CD1c-positive myeloid dendritic cell (primary cell): ENCODE measurements around the gene EVI2B.
A peak's percentile ranks its signal among the peaks of the same experiment; 100 is the strongest.
"Not testable (repeated sequence)": the region's sequence is repeated elsewhere in the genome, so short reads cannot be mapped to it uniquely, and the experiment has no call there.

Experiments used
- DNase-seq: peaks from one replicate; pipeline ENCODE4 v3.0.0-alpha.2; 2016; ENCODE audit errors: extremely low spot score

EVI2B gene

DNA sequence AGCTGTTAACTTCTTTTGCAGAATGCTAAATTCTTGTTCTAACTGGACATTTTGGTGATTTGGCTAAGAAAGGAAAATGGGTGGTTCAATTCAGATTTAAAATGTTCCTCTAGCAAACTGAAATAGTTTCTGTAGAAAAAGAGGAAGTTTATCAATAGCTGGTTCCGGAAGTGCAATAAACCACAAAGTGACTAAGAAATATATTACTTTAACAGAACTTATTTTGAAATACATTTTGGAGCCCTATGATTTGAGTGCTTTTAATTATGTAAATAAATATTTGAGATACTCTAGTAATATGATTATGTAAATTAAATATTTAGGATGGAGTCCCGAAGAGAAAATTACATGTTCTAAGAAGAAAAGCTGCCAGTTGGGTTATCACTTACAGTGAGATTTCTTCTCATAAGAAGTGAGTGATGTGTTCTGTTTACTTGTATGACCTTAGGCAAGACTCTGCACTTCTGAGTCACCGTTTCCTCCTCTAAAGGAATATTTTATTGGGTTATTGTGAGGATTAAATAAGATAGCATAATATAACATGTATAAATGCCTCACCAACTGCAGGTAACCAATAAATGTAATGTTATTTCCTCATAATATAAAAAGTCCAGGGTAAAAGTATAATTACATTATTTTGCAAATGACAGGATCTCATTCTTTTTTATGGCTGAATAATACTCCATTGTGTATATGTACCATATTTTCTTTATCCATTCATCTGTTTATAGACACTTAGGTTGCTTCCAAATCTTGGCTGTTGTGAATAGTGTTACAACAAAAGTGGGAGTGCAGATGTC, at the start of gene EVI2B:
Gene EVI2B, minus strand, starts transcription at position 73 of the 800 bp plus-strand sequence. CDS start 8,445 bp downstream, outside the sequence.
- peak; percentile 92 for DNase-seq

GRCh38 chr17:31357839-31358394, 44.1 kb upstream of the EVI2B start:
- no peak for DNase-seq

GRCh38 chr17:31357091-31357490, 43.2 kb upstream of the EVI2B start:
- no peak for DNase-seq

GRCh38 chr17:31355935-31356334, 42.1 kb upstream of the EVI2B start:
- DNase-seq, result no peak

DNA sequence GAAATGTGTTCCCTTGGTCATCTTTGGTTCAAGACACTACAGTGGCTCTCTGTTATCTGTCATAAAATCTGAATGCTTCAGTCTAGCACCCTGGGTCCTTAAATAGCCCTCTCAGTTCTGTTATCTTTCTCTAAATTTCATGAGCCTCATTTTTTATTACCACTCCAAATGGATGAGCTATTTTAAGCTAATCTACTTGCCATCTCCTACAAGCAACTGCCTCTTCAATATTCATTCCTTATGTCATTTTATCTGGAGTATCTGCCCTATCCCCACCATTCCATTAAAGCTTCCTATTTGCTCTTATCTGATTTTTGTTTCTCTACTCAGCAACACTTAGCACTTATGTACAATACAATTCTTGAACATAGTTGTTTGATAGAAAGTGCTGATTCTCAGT, 35.6 kb upstream of the EVI2B start:
- DNase-seq, result no peak

DNA sequence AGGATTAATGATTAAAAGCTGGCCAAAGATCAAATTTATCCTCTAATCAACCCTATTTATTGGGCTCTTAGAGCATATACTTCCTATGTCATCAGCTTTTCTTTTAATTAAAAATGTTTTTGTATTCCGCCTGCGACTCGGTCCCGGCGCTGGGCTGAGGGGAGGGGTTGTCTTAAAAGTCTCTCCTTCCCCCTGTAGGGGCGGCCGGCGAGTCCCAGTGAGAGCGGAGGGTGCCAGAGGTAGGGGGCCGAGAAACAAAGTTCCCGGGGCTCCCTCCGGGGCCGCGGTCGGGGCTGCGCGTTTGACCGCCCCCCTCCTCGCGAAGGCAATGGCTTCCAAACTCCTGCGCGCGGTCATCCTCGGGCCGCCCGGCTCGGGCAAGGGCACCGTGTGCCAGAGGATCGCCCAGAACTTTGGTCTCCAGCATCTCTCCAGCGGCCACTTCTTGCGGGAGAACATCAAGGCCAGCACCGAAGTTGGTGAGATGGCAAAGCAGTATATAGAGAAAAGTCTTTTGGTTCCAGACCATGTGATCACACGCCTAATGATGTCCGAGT, 31.4 kb upstream of the EVI2B start:
- not testable (repeated sequence) for DNase-seq

DNA sequence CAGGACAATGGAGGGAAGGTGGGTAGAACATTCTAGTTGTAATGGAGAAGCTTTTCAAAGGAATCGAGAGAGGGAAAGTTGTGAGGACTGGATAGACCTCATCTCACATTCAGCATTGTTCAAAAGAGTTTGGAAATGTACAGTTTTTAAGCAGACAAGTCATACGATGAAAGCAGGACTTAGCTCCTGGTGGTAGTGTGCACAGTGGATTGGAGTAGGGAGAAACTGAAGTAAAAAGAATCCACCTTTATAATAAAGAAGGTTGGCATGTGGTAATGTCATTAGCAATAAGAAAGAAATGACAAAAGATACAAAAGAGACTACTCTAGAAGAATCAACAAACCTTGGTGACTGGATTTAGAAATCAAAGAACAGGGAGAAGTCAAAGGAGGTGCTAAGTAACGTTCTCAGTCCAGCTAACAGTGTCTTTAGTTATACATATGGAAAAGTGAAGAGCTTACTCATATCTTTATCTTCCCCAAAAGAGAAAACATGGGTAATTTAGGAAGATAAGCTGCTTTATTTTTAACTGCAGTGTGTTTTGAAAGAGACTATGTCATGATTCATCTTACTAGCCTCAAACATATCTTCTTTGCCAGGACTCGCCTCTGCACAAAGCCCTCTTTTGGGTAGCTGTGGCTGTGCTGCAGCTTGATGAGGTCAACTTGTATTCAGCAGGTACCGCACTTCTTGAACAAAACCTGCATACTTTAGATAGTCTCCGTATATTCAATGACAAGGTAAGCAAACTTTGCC, 26.2 kb upstream of the EVI2B start:
- DNase-seq, result no peak

- DNase-seq, result no peak
Observed at GRCh38 chr17:31329221-31329620, 15.4 kb upstream of the EVI2B start.

- DNase-seq, result no peak
Observed at GRCh38 chr17:31328160-31328535, 14.3 kb upstream of the EVI2B start.

DNA sequence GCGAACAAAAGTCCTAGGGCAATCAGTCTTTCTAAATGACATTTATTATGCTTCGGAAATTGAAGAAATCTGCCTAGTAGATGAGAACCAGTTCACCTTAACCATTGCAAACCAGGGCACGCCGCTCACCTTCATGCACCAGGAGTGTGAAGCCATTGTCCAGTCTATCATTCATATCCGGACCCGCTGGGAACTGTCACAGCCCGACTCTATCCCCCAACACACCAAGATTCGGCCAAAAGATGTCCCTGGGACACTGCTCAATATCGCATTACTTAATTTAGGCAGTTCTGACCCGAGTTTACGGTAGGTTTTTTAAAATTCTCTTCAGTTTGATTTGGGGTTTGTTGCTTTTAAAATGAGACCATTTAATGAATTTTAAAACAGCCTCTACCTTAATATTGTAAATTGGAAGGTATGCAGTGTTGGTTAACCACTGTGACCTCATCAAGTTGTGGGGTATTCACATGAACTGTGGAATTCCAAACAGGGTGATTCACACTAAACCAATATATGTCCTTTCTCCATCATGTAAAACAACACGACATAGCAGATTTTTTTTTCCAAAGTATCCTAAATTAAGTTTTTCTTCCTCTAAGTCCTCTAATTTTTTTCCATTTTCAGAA, 13.8 kb upstream of the EVI2B start:
- DNase-seq, result no peak

DNA sequence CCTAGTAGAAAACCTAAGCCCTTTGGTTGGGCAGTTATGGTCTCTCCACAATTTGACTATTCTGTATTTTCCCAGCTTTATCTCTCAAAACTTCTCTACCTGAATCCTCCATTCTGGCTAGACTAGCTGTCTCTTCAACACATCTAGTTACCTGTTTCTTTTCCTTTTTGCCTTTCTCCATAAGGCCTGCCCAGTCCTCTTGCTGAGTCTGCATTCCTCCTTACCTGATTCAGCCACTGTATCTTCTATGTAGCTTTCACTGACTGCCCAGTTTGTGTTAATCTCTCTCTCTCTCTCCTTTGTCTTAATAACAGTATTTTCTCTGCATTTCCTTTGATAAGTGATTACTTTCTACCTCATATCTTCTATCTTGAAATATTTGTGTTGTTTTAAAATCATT, 9.7 kb upstream of the EVI2B start:
- no peak for DNase-seq

DNA sequence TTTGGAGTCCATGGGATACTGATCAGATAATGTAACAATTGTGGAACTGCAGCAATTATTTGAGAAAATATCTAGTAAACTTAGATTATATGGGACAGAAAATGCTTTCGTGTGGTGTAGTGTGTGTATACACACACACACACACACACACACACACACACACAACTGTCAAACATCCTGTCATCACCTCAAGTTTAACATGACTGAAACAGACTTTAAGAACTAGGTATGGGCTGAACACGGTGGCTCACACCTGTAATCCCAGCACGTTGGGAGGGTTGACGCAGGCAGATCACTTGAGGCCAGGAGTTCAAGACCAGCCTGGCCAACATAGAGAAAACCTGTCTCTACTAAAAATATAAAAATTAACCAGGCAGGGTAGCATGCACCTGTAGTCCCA, 8.1 kb upstream of the EVI2B start:
- no peak for DNase-seq

DNA sequence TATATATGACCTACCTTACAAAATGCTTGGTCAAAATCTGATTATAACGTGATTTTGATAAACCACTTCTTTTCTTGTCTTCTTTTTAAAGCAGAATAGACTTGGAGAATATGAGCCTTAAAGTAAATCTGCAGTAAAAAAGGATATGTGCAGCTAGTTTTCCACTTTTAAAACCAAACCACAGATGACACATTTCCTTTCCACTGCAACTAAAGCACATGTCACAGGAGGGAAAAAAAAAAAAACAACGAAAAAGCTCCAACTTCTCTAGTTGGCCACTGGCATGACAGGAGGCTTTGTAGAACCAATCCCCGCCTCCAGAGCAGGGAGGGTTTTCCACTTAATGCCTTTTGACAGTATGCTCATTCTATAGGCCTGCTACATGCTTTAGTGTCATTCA, 7.6 kb upstream of the EVI2B start, which contains the start of gene EVI2A:
Gene EVI2A, minus strand, starts transcription at position 142 of the 400 bp plus-strand sequence. CDS start 2,609 bp downstream, outside the sequence.
- DNase-seq, result peak; percentile 95

- DNase-seq, result peak; percentile 31
Observed at GRCh38 chr17:31320791-31321190, 6.9 kb upstream of the EVI2B start.

DNA sequence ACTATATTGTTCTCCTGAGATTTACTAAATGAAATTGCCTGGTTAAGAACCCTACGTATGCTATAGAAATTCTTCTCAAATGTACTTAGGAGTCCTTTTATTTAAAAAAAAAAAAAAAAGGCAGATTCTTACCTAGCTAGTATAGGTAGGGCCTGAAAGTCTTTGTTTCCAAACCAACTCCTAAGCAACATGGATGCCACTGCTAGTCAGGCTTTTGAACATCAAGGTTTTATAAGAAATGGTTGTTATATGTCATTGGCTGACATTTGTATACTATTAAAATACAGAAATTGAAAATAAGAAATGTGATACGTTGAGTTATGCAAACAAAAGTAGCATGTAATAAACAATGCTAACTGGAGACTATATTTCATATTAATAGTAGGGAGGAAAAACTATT, 6.4 kb upstream of the EVI2B start:
- peak; percentile 27 for DNase-seq

DNA sequence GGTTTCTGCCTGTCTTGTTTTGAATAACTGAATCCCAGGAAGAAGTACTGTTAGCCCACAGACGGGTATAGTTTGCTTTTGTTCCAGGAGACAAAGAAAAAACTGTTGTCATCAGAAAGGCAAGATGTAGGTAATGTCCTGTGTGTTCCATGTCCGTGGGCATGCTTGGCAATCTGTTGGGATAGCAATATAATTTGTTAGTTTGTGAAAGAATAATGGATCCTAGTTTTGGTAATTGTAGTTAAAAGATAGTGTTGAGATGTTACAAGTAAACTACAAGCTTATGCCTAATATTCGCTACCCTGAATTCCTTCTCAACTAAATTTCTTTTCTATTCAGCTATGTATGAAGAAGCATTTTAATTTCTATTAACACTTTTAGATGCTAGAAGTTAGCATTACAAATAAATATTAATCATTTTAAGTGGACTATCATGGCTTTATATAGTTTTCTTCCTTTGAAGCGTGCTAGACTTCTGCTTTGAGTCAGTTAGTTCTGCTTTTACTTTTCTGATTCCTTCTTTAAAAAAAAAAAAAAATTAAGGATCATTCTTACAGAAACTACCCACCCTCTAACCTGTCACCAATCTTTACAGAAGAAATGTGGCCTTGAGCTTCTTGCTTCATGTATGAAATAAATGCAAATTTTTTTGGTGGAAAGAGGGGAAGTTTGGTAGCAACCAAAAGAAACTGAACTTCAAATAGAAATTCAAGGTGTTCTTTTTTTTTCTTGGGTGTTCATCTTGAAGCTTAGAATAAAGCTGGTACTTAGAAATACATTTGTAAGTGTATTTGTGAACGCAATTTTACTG, 5.2 kb upstream of the EVI2B start:
- DNase-seq, result peak; percentile 85

DNA sequence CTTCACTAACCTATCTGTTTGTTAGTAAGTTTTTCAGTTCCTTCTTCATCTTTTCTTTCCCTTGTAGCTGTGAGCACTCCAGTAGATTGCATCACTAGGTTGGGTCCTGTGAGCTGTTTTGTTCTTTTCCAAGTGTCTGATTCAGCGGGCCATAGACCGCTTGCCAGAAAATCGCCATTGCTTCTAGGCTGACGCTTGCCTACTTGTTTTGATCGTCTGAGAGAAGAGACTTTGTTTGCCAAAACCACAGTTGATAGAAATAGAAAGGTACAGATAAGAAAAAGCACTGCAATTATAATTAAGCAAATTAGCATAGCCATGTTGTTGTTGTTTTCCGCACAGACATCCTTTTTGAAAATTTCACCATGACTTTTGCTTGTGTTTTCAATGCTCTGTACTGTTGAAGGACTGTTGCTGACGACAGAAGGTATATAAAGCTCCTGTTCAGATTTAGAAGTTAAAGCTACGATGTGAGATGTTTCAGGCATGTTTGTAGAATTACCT, 4.5 kb upstream of the EVI2B start:
- DNase-seq, result peak; percentile 87

DNA sequence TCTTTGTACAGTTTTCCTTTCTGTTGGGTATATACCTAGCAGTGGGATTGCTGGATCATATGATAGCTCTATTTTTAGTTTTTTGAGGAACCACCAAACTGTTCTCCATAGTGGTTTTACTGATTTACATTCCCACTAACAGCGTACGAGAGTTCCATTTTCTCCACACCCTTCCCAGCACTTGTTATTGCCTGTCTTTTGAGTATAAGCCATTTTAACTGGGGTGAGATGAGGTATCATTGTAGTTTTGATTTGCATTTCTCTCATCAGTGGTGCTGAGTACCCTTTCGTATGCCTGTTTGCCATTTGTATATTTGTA, 887 bp upstream of the EVI2B start:
- DNase-seq, result peak; percentile 68

GRCh38 chr17:31312223-31312622, 1.6 kb downstream of the EVI2B start:
- DNase-seq, result peak; percentile 33

DNA sequence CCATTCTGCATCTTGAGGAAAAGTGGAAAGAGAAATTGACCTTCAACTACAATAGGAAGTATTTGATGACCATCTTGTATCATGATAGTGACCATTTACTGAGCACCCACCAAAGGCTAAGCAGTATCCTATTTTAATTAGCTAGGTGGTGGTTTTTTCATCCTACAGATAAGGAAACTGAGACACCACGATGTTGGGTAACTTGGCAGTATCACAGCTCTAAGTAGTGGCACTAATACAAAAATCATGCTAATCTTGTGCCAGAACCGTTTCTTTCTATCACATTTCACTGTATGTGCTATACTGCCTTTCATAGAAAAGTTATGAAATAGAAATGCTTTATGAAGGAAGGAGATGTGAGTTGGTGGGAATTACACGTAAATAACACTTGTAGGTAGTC, 2.3 kb downstream of the EVI2B start:
- DNase-seq, result peak; percentile 15

DNA sequence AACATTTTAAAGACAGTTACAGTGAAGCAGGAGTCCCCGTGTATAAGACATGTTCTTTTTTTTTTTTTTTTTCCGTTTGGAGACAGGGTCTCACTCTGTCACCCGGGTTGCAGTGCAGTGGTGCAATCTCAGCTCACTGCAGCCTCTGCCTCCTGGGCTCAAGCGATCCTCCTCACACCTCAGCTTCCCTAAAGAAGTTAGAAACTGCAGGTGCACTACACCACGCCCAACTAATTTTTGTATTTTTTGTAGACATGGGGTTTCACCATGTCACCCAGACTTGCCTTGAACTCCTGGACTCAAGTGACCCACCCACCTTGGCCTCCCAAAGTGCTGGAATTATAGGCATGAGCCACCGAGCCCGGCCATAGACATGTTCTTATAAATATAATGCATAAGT, 3.0 kb downstream of the EVI2B start:
- DNase-seq, result peak; percentile 19
